ENCODE data around the gene PLEKHD1.

GRCh38 chr14:69525896-69526295 is 41.4 kb downstream of the PLEKHD1 start:
- TF ChIP-seq HNF4G (IDR thresholded peaks at IDR 0.05), result no peak
- no peak for TF ChIP-seq CTCF (IDR thresholded peaks at IDR 0.05; ENCODE audit: low read depth, low read length, missing input control)
- no peak for TF ChIP-seq NR2F2 (IDR thresholded peaks at IDR 0.05)
- no peak for TF ChIP-seq TAF1 (conservative IDR thresholded peaks at IDR 0.05)
- TF ChIP-seq JUND (IDR thresholded peaks at IDR 0.05), result no peak

Measured in liver (tissue), 3 donors.